Tracheal epithelial cell (primary cell): Measurements from ENCODE around the gene GSTCD. TPM values are rescaled to one million over a fixed set of nuclear protein-coding genes. Genes with fewer than 3 reads are reported as not detected.

Source experiments
- total RNA-seq: library from RNA; depleted of rRNA; stranded (reverse); fragments of >200 nt; gene quantifications from 2 replicates; pipeline ENCODE4 v1.2.1, GENCODE V29; 2014

Gene GSTCD, protein sequence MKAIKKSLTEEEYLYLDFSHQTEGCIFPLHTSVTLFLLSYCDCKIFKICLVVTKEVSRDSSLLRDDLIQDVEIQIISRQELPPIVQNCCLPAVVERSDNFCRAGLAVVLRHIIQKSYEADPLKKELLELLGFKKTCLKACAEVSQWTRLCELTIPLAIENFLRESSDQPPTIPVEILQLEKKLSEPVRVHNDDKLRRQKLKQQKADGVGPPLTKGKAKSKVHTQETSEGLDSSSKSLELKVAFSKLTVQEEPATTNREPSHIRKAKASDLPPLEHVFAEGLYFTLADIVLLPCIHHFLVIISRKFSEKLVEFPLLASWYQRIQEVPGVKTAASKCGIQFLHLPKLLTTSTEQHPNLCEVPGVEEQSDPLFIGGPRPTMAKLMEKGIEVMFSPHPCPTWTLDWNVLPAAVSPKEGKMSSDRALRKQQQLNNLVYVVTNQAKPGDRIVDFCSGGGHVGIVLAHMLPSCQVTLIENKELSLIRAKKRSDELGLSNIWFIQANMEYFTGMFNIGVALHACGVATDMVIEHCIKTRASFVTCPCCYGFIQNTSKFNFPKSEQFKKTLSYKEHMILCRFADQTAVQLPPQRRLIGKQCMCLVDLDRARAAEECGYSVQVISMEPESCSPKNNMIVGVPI
- 17.8 and 26.4 TPM in 2 replicates for total RNA-seq

DNA sequence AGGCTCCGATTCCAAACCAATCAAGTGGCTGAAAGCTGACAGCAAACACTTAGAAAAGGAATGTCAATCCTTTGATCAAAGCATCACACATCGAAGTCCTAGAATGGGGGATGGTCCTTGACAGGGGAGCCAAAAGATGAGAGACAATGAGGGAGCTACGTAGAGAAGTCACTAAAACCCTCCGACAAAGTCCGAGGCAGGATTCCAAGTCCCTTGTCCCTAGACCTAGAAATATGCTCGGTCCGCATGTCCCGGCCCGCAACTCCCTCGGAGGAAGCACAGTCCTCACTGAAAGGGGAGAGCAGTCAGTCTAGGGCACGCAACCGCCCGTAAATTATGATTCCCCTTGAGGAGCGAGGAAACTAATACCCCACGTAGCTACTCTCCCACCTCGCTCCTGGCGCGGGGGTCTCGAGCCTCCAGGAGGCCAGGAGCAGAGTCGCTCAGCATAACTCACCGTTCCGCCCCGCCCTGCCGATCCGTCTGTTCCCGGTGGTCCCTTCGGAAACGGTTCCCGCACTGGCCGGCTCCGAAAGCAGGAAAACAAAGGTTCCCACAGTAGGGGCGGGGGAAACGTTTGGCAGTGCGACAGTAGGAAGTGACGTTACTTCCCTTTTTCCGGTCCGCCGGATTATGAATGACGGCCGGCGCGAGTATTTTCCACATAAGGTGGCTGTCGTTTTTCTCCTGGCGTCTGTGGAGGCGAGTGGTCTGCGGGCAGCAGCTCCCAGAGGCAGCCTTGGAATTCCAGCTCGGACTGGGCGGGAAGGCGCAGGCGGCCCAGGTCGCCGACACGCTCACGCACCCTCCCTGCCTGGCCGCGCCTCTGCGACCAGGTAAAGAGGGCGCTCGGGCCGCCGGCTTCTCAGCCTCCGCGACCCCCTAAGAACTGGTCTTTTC, at the start of gene GSTCD, which contains the start of gene INTS12:
GSTCD (plus strand) TSS at position 604 of the 900 bp plus-strand sequence. CDS start 8,830 bp downstream, outside the sequence.
INTS12 (minus strand) TSS at position 509 of the 900 bp plus-strand sequence. CDS start 8,684 bp downstream, outside the sequence.

DNA sequence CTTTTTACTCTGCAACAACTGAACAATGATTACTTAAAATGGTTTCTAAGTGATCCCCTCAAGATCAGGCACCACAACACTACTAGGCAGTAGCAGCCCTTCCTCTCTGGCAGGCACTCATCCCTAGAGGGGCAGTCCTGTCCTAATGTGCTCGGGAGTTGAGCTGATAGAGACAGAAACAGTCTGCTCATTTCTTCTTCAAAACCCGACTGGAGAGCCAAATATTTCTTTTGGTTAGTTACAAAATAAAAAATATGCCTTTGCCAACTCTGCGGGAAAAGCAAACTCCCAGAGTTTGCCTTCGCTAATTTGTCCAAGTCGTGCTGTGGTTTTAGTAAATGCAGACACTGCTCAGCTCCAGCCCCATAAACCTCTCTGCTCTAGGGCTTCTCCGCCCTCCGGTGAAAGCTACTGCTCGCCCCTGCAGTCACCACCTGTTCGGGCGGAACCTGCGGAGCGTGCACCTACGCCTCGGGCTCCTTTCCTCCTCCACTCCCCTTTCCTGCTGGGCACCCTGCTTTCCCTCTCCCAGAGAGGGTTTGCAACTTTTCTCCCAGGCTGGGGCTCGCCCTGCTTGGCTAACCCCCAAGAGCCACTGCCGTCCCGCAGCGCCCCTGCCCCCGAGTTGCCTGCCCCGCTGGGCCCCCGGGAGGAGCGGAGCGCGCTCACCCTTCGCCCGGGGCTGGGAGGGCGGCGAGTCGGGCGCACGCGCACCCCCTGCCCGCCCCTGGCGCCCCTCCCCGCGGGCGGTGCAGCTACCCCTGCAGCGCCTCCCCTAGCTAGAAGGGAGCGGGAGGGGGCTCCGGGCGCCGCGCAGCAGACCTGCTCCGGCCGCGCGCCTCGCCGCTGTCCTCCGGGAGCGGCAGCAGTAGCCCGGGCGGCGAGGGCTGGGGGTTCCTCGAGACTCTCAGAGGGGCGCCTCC, 186.3 kb downstream of the GSTCD start, which contains the start of gene NPNT:
NPNT (plus strand) TSS at position 812 of the 923 bp plus-strand sequence. CDS start 182 bp downstream, outside the sequence.

Other genes starting within 250 kb of the GSTCD start
- 115 and 148 TPM in 2 replicates for gene PPA2, start 234.7 kb upstream of the GSTCD start, total RNA-seq
- 0.72 TPM in 1 of 2 replicates, not detected in the other for gene ARHGEF38, start 156.2 kb upstream of the GSTCD start, total RNA-seq
- gene INTS12, start 95 bp upstream of the GSTCD start, total RNA-seq = 16.9 and 23.0 TPM in 2 replicates
- gene NPNT, start 186.7 kb downstream of the GSTCD start, total RNA-seq = 1.1 and 8.9 TPM in 2 replicates